GM19397 (cell line): Measurements from ENCODE around the gene PDE1C.
A peak's percentile ranks its signal among the peaks of the same experiment; 100 is the strongest.

Source experiments
- ATAC-seq: cut with Tn5 transposase; IDR thresholded peaks from one replicate; pipeline ENCODE4 v1.9.1; 2021; ENCODE audit warnings: mild to moderate bottlenecking, moderate library complexity; ENCODE audit not compliant: unreplicated experiment

The PDE1C gene

DNA sequence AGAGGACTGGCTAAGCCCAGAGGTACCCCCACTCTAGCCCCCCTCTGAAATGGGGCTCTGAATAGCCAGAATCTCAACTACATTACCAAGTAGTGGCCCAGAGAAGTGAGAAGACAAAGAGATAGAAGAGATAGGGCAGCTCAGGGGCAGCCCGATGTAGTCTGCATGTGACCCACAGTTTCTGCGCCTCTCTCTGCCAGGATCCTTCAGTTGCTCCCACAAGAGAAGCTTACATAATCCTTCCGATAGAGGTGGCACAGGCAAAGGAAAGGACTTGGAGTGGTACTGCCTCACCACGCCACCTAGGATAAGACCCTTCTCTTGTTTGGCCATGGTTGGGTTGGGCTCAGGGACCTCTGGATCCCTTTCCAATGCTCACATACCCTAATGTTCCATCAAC lies 5.4 kb upstream of the PDE1C start:
- ATAC-seq: no peak

GRCh38 chr7:32074787-32075585 lies 4.8 kb upstream of the PDE1C start:
- no peak for ATAC-seq

GRCh38 chr7:32073533-32073932 lies 3.3 kb upstream of the PDE1C start:
- no peak for ATAC-seq

- no peak for ATAC-seq
Observed at GRCh38 chr7:32072397-32072796, 2.2 kb upstream of the PDE1C start.

GRCh38 chr7:32071466-32072091 lies 1.4 kb upstream of the PDE1C start:
- no peak for ATAC-seq

DNA sequence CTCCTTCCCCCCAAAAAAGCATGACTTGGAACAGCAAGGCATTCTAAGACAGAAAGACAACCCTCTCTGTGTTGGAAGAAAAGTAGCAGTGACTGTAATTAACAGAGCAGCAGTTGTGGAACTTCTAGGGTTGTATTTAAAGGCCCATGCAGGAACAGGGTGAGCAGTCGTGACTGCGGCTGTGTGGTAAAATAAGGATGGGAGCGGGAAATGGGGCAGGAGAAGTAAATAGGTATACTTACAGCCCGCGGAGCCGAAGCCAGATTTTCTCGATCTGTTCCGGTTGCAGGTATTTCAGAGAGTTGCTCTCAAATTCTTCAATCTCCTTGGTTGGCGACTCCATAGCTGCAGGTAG lies 179 bp downstream of the PDE1C start:
- no peak for ATAC-seq

GRCh38 chr7:32069116-32069650 lies 1.0 kb downstream of the PDE1C start:
- ATAC-seq: no peak

GRCh38 chr7:32068411-32069101 lies 1.7 kb downstream of the PDE1C start:
- no peak for ATAC-seq

DNA sequence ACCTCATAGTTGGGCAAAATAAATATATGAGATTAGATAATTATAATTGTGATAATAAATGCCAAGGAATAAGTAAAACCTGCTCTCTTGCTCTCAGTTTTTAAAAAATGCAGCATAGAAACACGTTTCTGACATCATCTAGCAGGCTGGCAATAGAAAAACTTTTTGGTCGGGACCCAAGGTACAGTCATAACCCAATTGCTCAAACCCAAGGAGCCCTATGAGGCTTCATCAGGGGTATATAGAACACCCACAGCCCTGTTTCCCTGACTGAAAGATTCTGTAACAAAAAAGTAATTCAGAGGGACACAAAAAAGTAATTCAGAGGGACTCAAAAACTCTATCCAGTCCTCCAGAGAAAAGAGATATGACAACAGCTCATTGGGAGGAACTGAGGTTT lies 3.8 kb downstream of the PDE1C start:
- ATAC-seq: no peak

GRCh38 chr7:32063614-32064013 lies 6.6 kb downstream of the PDE1C start:
- ATAC-seq: no peak

- no peak for ATAC-seq
Observed at GRCh38 chr7:32062150-32062549, 8.1 kb downstream of the PDE1C start.

DNA sequence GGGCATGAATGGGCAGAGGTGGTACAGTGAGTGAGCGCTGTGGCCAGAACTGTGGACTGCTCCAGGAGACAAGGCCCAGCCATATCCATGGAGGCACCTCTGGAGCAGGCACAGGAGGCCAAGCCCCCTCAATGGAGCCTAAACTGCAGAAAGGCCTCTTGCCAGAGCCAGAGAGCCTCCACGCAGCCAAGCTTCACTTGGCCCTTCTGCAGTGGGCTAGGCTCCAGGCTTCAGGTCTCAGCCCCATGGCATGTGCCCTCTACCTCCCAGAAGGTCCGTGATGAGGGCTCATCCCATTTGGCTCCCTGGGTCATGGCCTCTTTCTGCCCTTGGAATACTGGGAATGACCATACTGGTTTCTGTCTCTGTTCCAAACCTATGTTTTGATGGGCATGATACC lies 8.9 kb downstream of the PDE1C start:
- ATAC-seq: no peak

DNA sequence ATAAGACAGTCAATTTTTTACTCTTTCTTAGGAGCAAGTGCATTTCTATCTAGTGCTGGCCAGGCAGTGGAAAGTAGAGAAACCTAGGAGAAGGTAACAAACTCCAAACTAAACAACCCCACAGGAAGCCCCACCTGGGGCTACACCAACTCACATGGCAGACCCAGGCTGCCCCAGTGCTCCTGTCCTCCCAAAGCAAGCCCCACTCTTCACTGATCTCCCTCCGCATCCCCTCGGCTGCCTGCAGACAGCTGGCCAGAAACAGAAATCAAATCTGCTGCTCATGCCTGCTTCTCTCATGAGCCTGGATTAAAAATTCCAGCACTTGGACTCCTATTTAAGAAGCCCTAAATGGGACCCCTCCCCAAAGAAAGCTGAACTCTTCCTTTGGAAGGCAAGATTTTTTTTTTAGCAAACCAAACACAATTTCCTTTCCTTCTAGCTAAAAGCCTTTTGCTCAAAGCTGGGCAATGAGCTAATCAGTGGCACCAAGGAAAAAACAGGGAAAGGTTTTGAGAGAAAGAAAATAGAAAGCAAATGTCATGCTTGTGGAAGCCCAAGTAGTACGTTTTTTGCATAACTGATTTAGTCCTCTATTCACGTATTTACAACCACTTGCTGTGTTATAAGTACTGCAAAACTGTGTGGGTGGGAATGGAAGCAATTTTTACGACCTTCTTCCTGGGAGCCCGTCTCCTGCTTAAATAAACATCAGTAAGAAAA lies 10.8 kb downstream of the PDE1C start:
- ATAC-seq: no peak

DNA sequence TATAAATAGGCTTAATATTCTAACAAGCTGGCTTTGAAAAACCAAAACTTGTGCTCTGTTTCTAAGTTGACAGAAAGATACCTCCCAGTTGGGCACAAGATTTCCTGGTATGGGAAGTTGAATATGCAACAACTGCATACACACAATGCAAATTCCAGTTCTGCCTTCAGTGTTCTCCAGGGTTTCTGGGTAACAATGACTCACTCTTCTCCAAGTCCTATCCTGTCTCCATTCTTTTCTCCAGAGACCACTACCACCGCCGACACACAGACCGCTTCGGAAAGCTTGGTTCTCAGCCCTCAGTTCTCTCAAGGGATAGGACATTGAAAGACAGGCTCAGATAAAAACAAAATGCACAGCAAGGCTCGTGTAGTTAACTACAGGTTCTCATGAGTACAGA lies 12.2 kb downstream of the PDE1C start:
- ATAC-seq: no peak

DNA sequence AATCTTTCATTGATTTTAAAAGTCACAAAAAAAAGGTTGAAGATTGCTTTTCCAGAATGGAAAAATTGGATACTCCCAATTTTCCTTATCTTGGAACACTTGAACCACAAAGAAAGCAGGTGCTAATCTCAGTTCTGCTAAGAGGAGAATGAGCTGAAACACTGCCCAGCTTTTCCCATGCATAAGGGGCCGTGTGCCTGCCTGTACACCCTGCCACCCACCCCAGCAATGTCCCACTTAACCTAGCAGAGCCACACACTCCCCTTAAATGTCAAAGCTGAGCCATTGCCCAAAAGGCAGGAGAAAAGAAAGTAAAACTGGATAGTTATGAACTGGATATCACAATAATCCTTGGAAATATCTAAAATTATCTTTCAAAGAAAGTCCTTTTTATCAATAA lies 13.4 kb downstream of the PDE1C start:
- ATAC-seq: no peak

GRCh38 chr7:32053204-32053603 lies 17.0 kb downstream of the PDE1C start:
- ATAC-seq: no peak

- no peak for ATAC-seq
Observed at GRCh38 chr7:32051128-32051527, 19.1 kb downstream of the PDE1C start.

- no peak for ATAC-seq
Observed at GRCh38 chr7:32049599-32049998, 20.6 kb downstream of the PDE1C start.

GRCh38 chr7:32048970-32049491 lies 21.2 kb downstream of the PDE1C start:
- ATAC-seq: peak; percentile 54

DNA sequence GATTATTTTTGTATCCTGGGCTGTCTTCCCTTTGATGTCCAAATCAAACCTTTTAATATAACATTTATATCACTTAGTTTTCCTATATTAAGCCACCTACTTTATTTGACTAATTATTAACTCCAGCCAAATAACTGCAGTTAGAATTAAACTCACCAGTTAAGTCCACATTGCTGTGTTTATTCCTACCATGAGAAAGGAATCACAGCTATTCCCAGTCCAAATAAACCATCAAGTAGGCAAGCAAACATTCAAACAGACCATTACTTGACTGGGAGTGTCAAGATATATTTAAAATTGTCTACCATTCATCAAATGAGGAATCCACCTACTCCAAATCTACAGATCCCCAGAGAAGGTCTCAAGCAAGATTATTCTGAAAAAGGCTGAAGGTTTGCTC lies 22.4 kb downstream of the PDE1C start:
- ATAC-seq: no peak

DNA sequence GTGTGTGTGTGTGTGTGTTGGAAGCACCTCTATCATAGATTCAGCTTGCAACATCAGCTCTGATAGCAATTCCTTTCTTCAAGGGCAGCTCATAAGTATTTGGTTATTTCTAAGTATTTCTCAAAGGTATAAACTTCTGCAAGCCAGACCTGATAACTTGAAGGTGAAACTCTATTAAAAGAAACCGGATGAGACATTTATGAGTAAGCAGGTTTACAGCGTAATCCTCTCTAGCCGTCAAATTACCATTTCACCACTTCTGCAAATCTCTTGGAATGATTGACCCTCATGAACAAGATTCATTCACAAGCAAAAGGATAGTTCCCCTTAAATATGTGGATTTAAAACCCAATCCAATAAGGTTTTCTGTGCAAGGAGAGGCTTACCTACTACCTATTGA lies 23.1 kb downstream of the PDE1C start:
- ATAC-seq: no peak
